Activated CD4-positive, CD25-positive, alpha-beta regulatory T cell treated with anti-CD3 and anti-CD28 coated beads, Interleukin-2, amount 50 U/mL, for 72 hours (primary cell): ENCODE results near the gene CEBPZOS.
"Not testable (repeated sequence)": the region's sequence is repeated elsewhere in the genome, so short reads cannot be mapped to it uniquely, and the experiment has no call there.

ENCODE experiments used
- DNase-seq: peaks from one replicate; pipeline ENCODE4 v3.0.0; 2021

Gene CEBPZOS

GRCh38 chr2:37191747-37192146 is 4.5 kb upstream of the CEBPZOS start:
- no peak for DNase-seq

GRCh38 chr2:37192551-37192950 is 3.7 kb upstream of the CEBPZOS start:
- DNase-seq = no peak

GRCh38 chr2:37195862-37196319 is 405 bp upstream of the CEBPZOS start:
- not testable (repeated sequence) for DNase-seq

- DNase-seq = no peak
These were observed 2.4 kb downstream of the CEBPZOS start for GRCh38 chr2:37198681-37199065.

- DNase-seq = no peak
These were observed 4.9 kb downstream of the CEBPZOS start for GRCh38 chr2:37201208-37201607.

GRCh38 chr2:37201766-37202165 is 5.5 kb downstream of the CEBPZOS start:
- DNase-seq = no peak

- no peak for DNase-seq
These were observed 7.4 kb downstream of the CEBPZOS start for GRCh38 chr2:37203708-37204107.

GRCh38 chr2:37205071-37205661 is 8.9 kb downstream of the CEBPZOS start:
- DNase-seq = not testable (repeated sequence)

- DNase-seq = no peak
These were observed 9.5 kb downstream of the CEBPZOS start for GRCh38 chr2:37205689-37206341.

- DNase-seq = not testable (repeated sequence)
These were observed 10.5 kb downstream of the CEBPZOS start for GRCh38 chr2:37206760-37207159.

- no peak for DNase-seq
These were observed 14.9 kb downstream of the CEBPZOS start for GRCh38 chr2:37211212-37211611.

- DNase-seq = no peak
These were observed 15.6 kb downstream of the CEBPZOS start for GRCh38 chr2:37211939-37212338.

GRCh38 chr2:37215250-37215649 is 19.0 kb downstream of the CEBPZOS start:
- no peak for DNase-seq

GRCh38 chr2:37219046-37219445 is 22.8 kb downstream of the CEBPZOS start:
- no peak for DNase-seq

GRCh38 chr2:37223131-37223530 is 26.8 kb downstream of the CEBPZOS start:
- DNase-seq = no peak

- no peak for DNase-seq
These were observed 27.8 kb downstream of the CEBPZOS start for GRCh38 chr2:37224063-37224462.

- DNase-seq = not testable (repeated sequence)
These were observed 28.8 kb downstream of the CEBPZOS start for GRCh38 chr2:37225129-37225528.

GRCh38 chr2:37226863-37227262 is 30.6 kb downstream of the CEBPZOS start:
- DNase-seq = no peak

- DNase-seq = no peak
These were observed 32.5 kb downstream of the CEBPZOS start for GRCh38 chr2:37228788-37229187.

GRCh38 chr2:37230581-37230980 is 34.3 kb downstream of the CEBPZOS start:
- DNase-seq = no peak

- DNase-seq = peak; percentile 84
These were observed 35.2 kb downstream of the CEBPZOS start, which contains the start of the genes CEBPZ and NDUFAF7 for GRCh38 chr2:37231241-37232130. Gene CEBPZ, minus strand, starts transcription at chr2:37231596. Its CDS starts 29 bp downstream, at chr2:37231567. Gene NDUFAF7, plus strand, starts transcription at chr2:37231658. Its CDS starts 48 bp downstream, at chr2:37231706.

GRCh38 chr2:37232131-37232933 is 36.0 kb downstream of the CEBPZOS start:
- no peak for DNase-seq

- no peak for DNase-seq
These were observed 47.1 kb downstream of the CEBPZOS start for GRCh38 chr2:37243435-37243834.
